Neutrophil (primary cell): Measurements from ENCODE around the gene PTGS1.

Experiments
- H3K27ac ChIP-seq: fragments of 200-600 bp; sonication (generic); 2 replicates; pipeline ENCODE4 v1.5.1; 2016; ENCODE audit warnings: mild to moderate bottlenecking, moderate library complexity
- H3K27me3 ChIP-seq: fragments of 200-600 bp; sonication (generic); 2 replicates; pipeline ENCODE4 v1.6.0; 2016; ENCODE audit warnings: mild to moderate bottlenecking
- H3K36me3 ChIP-seq: fragments of 200-600 bp; sonication (generic); 2 replicates; pipeline ENCODE4 v1.5.1; 2017
- H3K4me1 ChIP-seq, 2 experiments: fragments of 200-600 bp in 1 of 2; sonication (generic) in 1 of 2; 1 replicate in 1 of 2; 2 replicates in 1 of 2; pipeline versions ENCODE4 v1.5.1 to v1.6.1; 2013 to 2016; ENCODE audit warnings: low read depth in 1 of 2, low read length in 1 of 2, mild to moderate bottlenecking in 1 of 2, moderate library complexity in 1 of 2; ENCODE audit not compliant: control insufficient read depth in 1 of 2, insufficient read depth in 1 of 2
- H3K4me3 ChIP-seq, 2 experiments: fragments of 200-600 bp in 1 of 2; sonication (generic) in 1 of 2; 1 replicate in 1 of 2; 2 replicates in 1 of 2; pipeline ENCODE4 v1.5.1; 2013 to 2016; ENCODE audit warnings: low read depth in 1 of 2, low read length in 1 of 2, mild to moderate bottlenecking in 1 of 2, moderate library complexity in 1 of 2
- H3K9me3 ChIP-seq: fragments of 200-600 bp; sonication (generic); 2 replicates; pipeline ENCODE4 v1.5.1; 2016
- CTCF ChIP-seq: fragments of 200-600 bp; sonication (generic); IDR thresholded peaks from 2 replicates; pipeline ENCODE4 v1.5.1; 2016; ENCODE audit warnings: antibody characterized with exemption

PTGS1 gene

GRCh38 chr9:122336189-122336588, 34.6 kb upstream of the PTGS1 start:
- H3K27me3 ChIP-seq, result peaks cover 7% of the 10 kb centered on the region
- no peak overlapping the region for H3K27ac ChIP-seq
- no peaks in the 10 kb centered on the region for H3K36me3 ChIP-seq
- no peak for TF ChIP-seq CTCF
- no peaks in the 10 kb centered on the region for H3K9me3 ChIP-seq
- no peaks in the 10 kb centered on the region for H3K4me1 ChIP-seq
- H3K4me3 ChIP-seq, result no peak overlapping the region

GRCh38 chr9:122336866-122337555, 33.8 kb upstream of the PTGS1 start:
- H3K4me1 ChIP-seq, result no peaks in the 10 kb centered on the region
- no peak overlapping the region for H3K4me3 ChIP-seq
- TF ChIP-seq CTCF, result no peak
- H3K9me3 ChIP-seq, result no peaks in the 10 kb centered on the region
- peaks cover 7% of the 10 kb centered on the region for H3K27me3 ChIP-seq
- H3K36me3 ChIP-seq, result no peaks in the 10 kb centered on the region
- no peak overlapping the region for H3K27ac ChIP-seq

- Histone ChIP-seq H3K36me3 (no peaks in the 10 kb centered on the region), H3K27me3 (peaks cover 7% of the 10 kb centered on the region), H3K4me3 (no peak overlapping the region), H3K4me1 (no peaks in the 10 kb centered on the region), H3K9me3 (no peaks in the 10 kb centered on the region), H3K27ac (no peak overlapping the region)
- TF ChIP-seq CTCF, result no peak
Measured at GRCh38 chr9:122337556-122337929, 33.3 kb upstream of the PTGS1 start.

- H3K27ac ChIP-seq, result no peak overlapping the region
- no peaks in the 10 kb centered on the region for H3K9me3 ChIP-seq
- peaks cover 7% of the 10 kb centered on the region for H3K27me3 ChIP-seq
- H3K4me3 ChIP-seq, result no peak overlapping the region
- TF ChIP-seq CTCF, result no peak
- no peaks in the 10 kb centered on the region for H3K4me1 ChIP-seq
- no peaks in the 10 kb centered on the region for H3K36me3 ChIP-seq
Measured at GRCh38 chr9:122338536-122338935, 32.3 kb upstream of the PTGS1 start.

GRCh38 chr9:122338994-122339393, 31.8 kb upstream of the PTGS1 start:
- Histone ChIP-seq H3K4me1 (no peaks in the 10 kb centered on the region), H3K27ac (no peak overlapping the region), H3K9me3 (no peaks in the 10 kb centered on the region), H3K4me3 (no peak overlapping the region), H3K36me3 (no peaks in the 10 kb centered on the region), H3K27me3 (peaks cover 7% of the 10 kb centered on the region)
- no peak for TF ChIP-seq CTCF

GRCh38 chr9:122339579-122339978, 31.2 kb upstream of the PTGS1 start:
- Histone ChIP-seq H3K36me3 (no peaks in the 10 kb centered on the region), H3K4me3 (no peak overlapping the region), H3K27me3 (peaks cover 7% of the 10 kb centered on the region), H3K4me1 (no peaks in the 10 kb centered on the region), H3K27ac (no peak overlapping the region), H3K9me3 (no peaks in the 10 kb centered on the region)
- TF ChIP-seq CTCF, result no peak
